Naive thymus-derived CD4-positive, alpha-beta T cell (primary cell): ENCODE results near the gene RFXANK. TPM values are rescaled to one million over a fixed set of nuclear protein-coding genes. Genes with fewer than 3 reads are reported as not detected.
"Not testable (repeated sequence)": the region's sequence is repeated elsewhere in the genome, so short reads cannot be mapped to it uniquely, and the experiment has no call there.

Source experiments
- ATAC-seq: fragments of 150-1000 bp; cut with Tn5 transposase; 2 replicates; pipeline ENCODE4 v1.10.0; 2021; ENCODE audit warnings: mild to moderate bottlenecking, moderate library complexity
- CTCF ChIA-PET: fragments of 350-600 bp; sonication (Branson Sonifier 250); formaldehyde crosslinking; loops from one replicate; lab custom pipeline; 2021; ENCODE audit warnings: antibody characterized with exemption; lab: Charles Lee
- POLR2A ChIA-PET: fragments of 350-600 bp; sonication (Branson Sonifier 250); formaldehyde crosslinking; loops from one replicate; lab custom pipeline; 2021; ENCODE audit warnings: antibody characterized with exemption, inconsistent platforms; lab: Charles Lee
- DNase-seq, 9 donors: peaks; one replicate each; pipeline versions ENCODE4 v3.0.0 to v3.0.0-alpha.2; 2020 to 2022; ENCODE audit warnings: mixed read lengths in 1 of 9
- H3K27ac ChIP-seq: one replicate; pipeline ENCODE4 v1.7.0; 2013; ENCODE audit warnings: mild to moderate bottlenecking, low read depth, low read length, moderate library complexity
- H3K27me3 ChIP-seq, 2 donors: one replicate each; pipeline ENCODE4 v1.7.0; 2013; ENCODE audit warnings: low read length in 2 of 2, mild to moderate bottlenecking in 2 of 2, moderate library complexity in 2 of 2; ENCODE audit not compliant: control insufficient read depth in 2 of 2, insufficient read depth in 2 of 2
- H3K36me3 ChIP-seq, 3 experiments: 1 replicate in 2 of 3; 2 replicates in 1 of 3; pipeline ENCODE4 v1.7.0; 2013; ENCODE audit warnings: low read length in 3 of 3, mild to moderate bottlenecking in 3 of 3, moderate library complexity in 1 of 3; ENCODE audit not compliant: insufficient read depth in 3 of 3, control insufficient read depth in 2 of 3
- H3K4me1 ChIP-seq, 2 donors: one replicate each; pipeline ENCODE4 v1.7.0; 2013; ENCODE audit warnings: low read length in 2 of 2, mild to moderate bottlenecking in 2 of 2, moderate library complexity in 1 of 2; ENCODE audit not compliant: control insufficient read depth in 2 of 2, insufficient read depth in 2 of 2
- H3K4me3 ChIP-seq: 2 replicates; pipeline ENCODE4 v1.7.0; 2013; ENCODE audit warnings: mild to moderate bottlenecking, low read length
- H3K9me3 ChIP-seq, 3 experiments: 1 replicate in 2 of 3; 2 replicates in 1 of 3; pipeline ENCODE4 v1.7.0; 2013; ENCODE audit warnings: low read length in 3 of 3; ENCODE audit not compliant: control insufficient read depth in 2 of 3
- H3K27ac Mint-ChIP-seq, 9 donors: one replicate each; pipeline ENCODE4 v1.8.0; 2020 to 2022; ENCODE audit warnings: mixed read lengths in 9 of 9, mild to moderate bottlenecking in 8 of 9, moderate library complexity in 5 of 9, inconsistent platforms in 2 of 9
- H3K27me3 Mint-ChIP-seq, 5 donors: one replicate each; pipeline ENCODE4 v1.8.0; 2021 to 2022; ENCODE audit warnings: mixed read lengths in 5 of 5, mild to moderate bottlenecking in 1 of 5
- H3K36me3 Mint-ChIP-seq, 5 donors: one replicate each; pipeline ENCODE4 v1.8.0; 2020 to 2022; ENCODE audit warnings: mixed read lengths in 5 of 5, mild to moderate bottlenecking in 3 of 5, inconsistent platforms in 1 of 5
- H3K4me1 Mint-ChIP-seq, 7 donors: one replicate each; pipeline ENCODE4 v1.8.0; 2020 to 2022; ENCODE audit warnings: mixed read lengths in 7 of 7, mild to moderate bottlenecking in 3 of 7, inconsistent platforms in 1 of 7
- H3K4me3 Mint-ChIP-seq, 10 donors: one replicate each; pipeline ENCODE4 v1.8.0; 2020 to 2022; ENCODE audit warnings: mild to moderate bottlenecking in 10 of 10, mixed read lengths in 10 of 10, moderate library complexity in 6 of 10, inconsistent platforms in 2 of 10
- H3K9me3 Mint-ChIP-seq, 11 donors: one replicate each; pipeline ENCODE4 v1.8.0; 2020 to 2022; ENCODE audit warnings: mixed read lengths in 11 of 11, mild to moderate bottlenecking in 4 of 11, inconsistent platforms in 1 of 11, moderate library complexity in 1 of 11
- intact Hi-C, 2 donors: fragments of 100-400 bp; cut with micrococcal nuclease; formaldehyde crosslinking; loops; one replicate each; pipeline ENCODE4 v1.15.1; 2023
- polyA plus RNA-seq, 2 donors: library from polyadenylated mRNA; unstranded; fragments of 300-500 nt; fragmentation: Illumina TruSeq; gene quantifications; one replicate each; pipeline ENCODE4 v1.2.3, GENCODE V29; 2021
- total RNA-seq, 6 experiments: library from RNA in 5 of 6; stranded (reverse) in 5 of 6; gene quantifications; 1 replicate in 5 of 6; 2 replicates in 1 of 6; pipeline ENCODE4 v1.2.3 and lab custom pipeline; 2021 to 2026

RFXANK gene
- total and polyA plus RNA-seq, 7 experiments from 2014 or later = 60.8 to 114 (median 76.9) TPM

DNA sequence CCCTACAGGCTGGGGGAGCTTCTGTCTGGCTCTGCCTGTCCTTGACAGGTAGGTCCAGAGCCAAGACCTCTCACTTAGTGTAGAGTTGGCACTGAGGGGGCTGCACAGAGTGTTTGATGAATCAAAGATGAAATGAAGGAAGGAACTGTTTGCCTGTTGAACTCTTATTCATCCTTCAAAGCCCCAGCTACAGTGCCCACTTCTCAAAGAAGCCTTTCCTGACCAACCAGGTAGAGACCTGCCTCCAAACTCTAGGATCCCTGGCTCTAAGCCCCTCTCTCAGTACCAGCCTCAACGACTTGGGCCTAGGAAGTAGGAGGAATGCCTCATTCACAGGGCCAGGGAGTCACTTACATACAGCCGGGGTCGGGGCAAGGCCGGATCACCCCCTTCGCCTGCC, 44.7 kb upstream of the RFXANK start:
- Histone ChIP-seq H3K27ac (no peak overlapping the region), H3K9me3 (no peaks in the 10 kb centered on the region), H3K4me1 (no peaks in the 10 kb centered on the region), H3K27me3 (no peaks in the 10 kb centered on the region), H3K36me3 (peaks cover 0 to 32% (median 0%) of the 10 kb centered on the region in 3 experiments), H3K4me3 (no peak overlapping the region)
- peaks cover 0 to 12% (median 0%) of the 10 kb centered on the region in 5 donors for H3K36me3 Mint-ChIP-seq
- DNase-seq (no peak), ATAC-seq (no peak)
- H3K27me3 Mint-ChIP-seq = no peaks in the 10 kb centered on the region
- intact Hi-C loops = loop anchor here (2.0 to 5.0 kb wide), 2 partner anchors 213 to 260 kb away; partner anchors contain the start of gene GATAD2A (in 1 of the 2)
- ChIA-PET POLR2A (no interaction called here), CTCF (interaction anchor here (0.5 to 2.2 kb wide), 4 partner anchors 9 to 634 kb away, joined by 3 to 6 read pairs (median 3); partner anchors contain the start of gene GATAD2A)
- H3K27ac Mint-ChIP-seq = peak overlapping the region in 1 of 9 donors; percentile 19
- no peaks in the 10 kb centered on the region for H3K9me3 Mint-ChIP-seq
- no peaks in the 10 kb centered on the region for H3K4me1 Mint-ChIP-seq
- H3K4me3 Mint-ChIP-seq = no peak overlapping the region

DNA sequence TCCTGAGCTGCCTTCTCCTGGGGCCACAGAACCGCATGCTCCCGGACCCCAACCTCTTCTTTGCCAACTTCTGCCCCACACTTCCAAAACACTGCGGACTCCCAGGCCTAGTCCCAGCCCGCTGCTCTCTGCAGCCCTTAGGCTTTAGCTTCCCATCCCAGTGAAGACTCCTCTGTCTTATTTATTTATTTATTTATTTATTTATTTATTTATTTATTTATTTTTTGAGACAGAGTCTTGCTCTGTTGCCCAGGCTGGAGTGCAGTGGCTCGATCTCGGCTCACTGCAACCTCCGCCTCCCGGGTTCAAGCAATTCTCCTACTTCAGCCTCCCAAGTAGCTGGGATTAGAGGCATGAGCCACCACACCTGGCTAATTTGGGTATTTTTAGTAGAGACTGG, 43.6 kb upstream of the RFXANK start:
- not testable (repeated sequence) for DNase-seq
- CTCF ChIA-PET = interaction anchor here (0.6 to 2.2 kb wide), 3 partner anchors 26 to 119 kb away, joined by 4 to 6 read pairs (median 6); no protein-coding TSS in a partner anchor

DNA sequence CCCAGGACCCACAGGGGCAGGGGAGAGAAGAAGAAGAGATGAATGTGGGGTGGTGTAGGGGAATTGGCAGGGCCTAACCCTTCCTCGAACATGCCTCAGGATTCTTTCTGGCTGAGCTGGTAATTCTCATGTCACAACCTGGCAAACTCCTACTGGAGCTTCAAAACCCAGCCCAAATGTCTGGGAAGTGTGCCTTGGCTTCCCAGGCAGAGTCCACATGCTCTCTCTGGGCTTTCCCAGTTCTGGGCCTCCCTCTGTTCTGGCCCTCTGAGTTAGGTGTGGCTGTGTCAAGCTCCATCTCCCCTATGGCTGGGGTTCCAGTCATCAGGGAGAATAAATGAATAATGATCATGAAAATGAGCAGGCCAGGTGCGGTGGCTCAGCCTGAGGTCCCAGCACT, 42.6 kb upstream of the RFXANK start:
- Mint-ChIP-seq H3K4me3 (no peak overlapping the region), H3K4me1 (peaks cover 0 to under 1% (median 0%) of the 10 kb centered on the region in 7 donors), H3K27me3 (no peaks in the 10 kb centered on the region), H3K9me3 (no peaks in the 10 kb centered on the region), H3K27ac (no peak overlapping the region), H3K36me3 (peaks cover 0 to 13% (median 0%) of the 10 kb centered on the region in 5 donors)
- Histone ChIP-seq H3K27me3 (no peaks in the 10 kb centered on the region), H3K4me1 (no peaks in the 10 kb centered on the region), H3K9me3 (no peaks in the 10 kb centered on the region), H3K36me3 (peaks cover 0 to 32% (median 0%) of the 10 kb centered on the region in 3 experiments), H3K27ac (no peak overlapping the region), H3K4me3 (no peak overlapping the region)
- intact Hi-C loops = loop anchor here in 1 of 2 donors (5.0 kb wide), 1 partner anchor 258 kb away; the partner anchor contains the start of gene GATAD2A
- ATAC-seq (no peak), DNase-seq (no peak)
- ChIA-PET CTCF (interaction anchor here (1.2 kb wide), 1 partner anchor 25 kb away, joined by 4 read pairs; no protein-coding TSS in a partner anchor), POLR2A (no interaction called here)

More for the DNA sequence above, 43.6 kb upstream of the RFXANK start:
- H3K36me3 Mint-ChIP-seq = peaks cover 0 to 12% (median 0%) of the 10 kb centered on the region in 5 donors
- H3K4me1 Mint-ChIP-seq, H3K4me3 Mint-ChIP-seq, H3K4me3 ChIP-seq, H3K9me3 Mint-ChIP-seq, H3K27ac Mint-ChIP-seq, H3K9me3 ChIP-seq, H3K27me3 Mint-ChIP-seq, ATAC-seq, POLR2A ChIA-PET, H3K27me3 ChIP-seq, H3K27ac ChIP-seq, H3K4me1 ChIP-seq: not testable (repeated sequence)
- intact Hi-C loops = loop anchor here in 1 of 2 donors (5.0 kb wide), 1 partner anchor 259 kb away; the partner anchor contains the start of gene GATAD2A
- peaks cover 0 to 32% (median 0%) of the 10 kb centered on the region in 3 experiments for H3K36me3 ChIP-seq

DNA sequence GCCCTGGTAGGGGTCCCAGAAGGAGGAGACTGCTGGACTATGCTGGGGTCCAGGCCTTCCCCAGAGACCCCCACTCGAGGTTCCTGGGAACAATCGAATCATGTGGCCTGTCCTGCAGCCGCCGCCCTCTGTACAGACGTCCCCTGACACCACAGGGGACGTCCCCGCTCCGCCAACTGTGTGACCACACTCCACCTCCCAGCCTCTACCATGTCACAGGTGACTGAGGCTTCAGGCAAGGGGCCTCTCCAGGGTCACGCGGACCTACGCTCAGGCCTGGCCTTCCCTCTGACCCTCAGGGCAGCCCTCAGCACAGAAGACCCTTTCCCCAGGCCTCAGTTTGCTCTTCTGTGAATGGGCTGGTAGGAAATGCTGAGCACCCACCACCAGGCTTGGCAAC, 40.6 kb upstream of the RFXANK start:
- H3K4me1 ChIP-seq = no peaks in the 10 kb centered on the region
- H3K4me1 Mint-ChIP-seq = peaks cover 0 to 2% (median 0%) of the 10 kb centered on the region in 7 donors
- H3K36me3 ChIP-seq = peaks cover 0 to 41% (median 0%) of the 10 kb centered on the region in 3 experiments
- ChIA-PET CTCF (no interaction called here), POLR2A (no interaction called here)
- H3K27ac ChIP-seq = no peak overlapping the region
- intact Hi-C loops = no loop called here
- H3K4me3 ChIP-seq = no peak overlapping the region
- H3K9me3 Mint-ChIP-seq = peaks cover 0 to 5% (median 0%) of the 10 kb centered on the region in 11 donors
- H3K9me3 ChIP-seq = no peaks in the 10 kb centered on the region
- no peak overlapping the region for H3K4me3 Mint-ChIP-seq
- DNase-seq = no peak
- H3K27me3 Mint-ChIP-seq = no peaks in the 10 kb centered on the region
- no peak for ATAC-seq
- peaks cover 4 to 28% (median 12%) of the 10 kb centered on the region in 5 donors for H3K36me3 Mint-ChIP-seq
- H3K27me3 ChIP-seq = no peaks in the 10 kb centered on the region
- H3K27ac Mint-ChIP-seq = peak overlapping the region in 1 of 9 donors; percentile 36

DNA sequence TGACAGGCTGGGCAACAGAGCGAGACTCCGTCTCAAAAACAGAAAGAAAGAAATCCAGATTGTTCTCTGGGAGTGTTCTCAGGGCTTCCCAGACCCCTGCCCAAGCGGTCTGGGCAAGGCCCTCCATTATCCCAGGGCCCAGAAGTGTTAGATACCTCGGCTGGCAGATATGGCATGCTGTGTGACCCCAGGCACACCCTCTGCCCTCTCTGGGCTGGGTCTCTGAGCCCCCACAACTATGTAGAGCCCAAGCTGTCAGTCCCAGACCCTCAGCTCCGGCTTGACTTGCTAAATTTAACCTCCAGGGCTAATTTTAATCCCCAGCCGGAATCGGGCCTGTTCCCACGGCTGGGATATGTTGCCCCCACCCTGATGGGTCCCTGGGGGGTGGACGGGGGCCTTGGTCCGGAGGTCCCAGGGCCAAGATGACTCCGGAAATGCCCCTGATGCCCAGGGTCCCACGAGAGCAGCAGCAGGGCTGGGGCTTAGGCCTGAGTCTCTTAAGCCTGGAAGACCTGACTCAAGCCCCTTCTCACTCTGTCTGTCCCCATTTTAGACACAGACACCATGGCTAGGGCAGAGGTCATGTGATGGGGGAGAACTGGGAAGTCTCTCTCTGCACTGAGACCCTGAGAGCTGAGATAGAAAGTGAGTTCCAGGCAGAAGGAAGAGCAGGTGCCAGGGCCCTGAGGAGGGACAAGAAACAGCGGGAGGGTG, 39.2 kb upstream of the RFXANK start:
- peaks cover 4 to 33% (median 12%) of the 10 kb centered on the region in 5 donors for H3K36me3 Mint-ChIP-seq
- Histone ChIP-seq H3K4me1 (no peaks in the 10 kb centered on the region), H3K36me3 (peaks cover 0 to 36% (median 0%) of the 10 kb centered on the region in 3 experiments), H3K4me3 (no peak overlapping the region), H3K27ac (no peak overlapping the region), H3K9me3 (no peaks in the 10 kb centered on the region), H3K27me3 (no peaks in the 10 kb centered on the region)
- ChIA-PET CTCF (no interaction called here), POLR2A (no interaction called here)
- DNase-seq = no peak
- H3K27ac Mint-ChIP-seq = no peak overlapping the region
- peaks cover 0 to 5% (median 0%) of the 10 kb centered on the region in 11 donors for H3K9me3 Mint-ChIP-seq
- no peaks in the 10 kb centered on the region for H3K27me3 Mint-ChIP-seq
- ATAC-seq = no peak
- H3K4me1 Mint-ChIP-seq = peaks cover 0 to 2% (median 0%) of the 10 kb centered on the region in 7 donors
- intact Hi-C loops = no loop called here
- H3K4me3 Mint-ChIP-seq = no peak overlapping the region

DNA sequence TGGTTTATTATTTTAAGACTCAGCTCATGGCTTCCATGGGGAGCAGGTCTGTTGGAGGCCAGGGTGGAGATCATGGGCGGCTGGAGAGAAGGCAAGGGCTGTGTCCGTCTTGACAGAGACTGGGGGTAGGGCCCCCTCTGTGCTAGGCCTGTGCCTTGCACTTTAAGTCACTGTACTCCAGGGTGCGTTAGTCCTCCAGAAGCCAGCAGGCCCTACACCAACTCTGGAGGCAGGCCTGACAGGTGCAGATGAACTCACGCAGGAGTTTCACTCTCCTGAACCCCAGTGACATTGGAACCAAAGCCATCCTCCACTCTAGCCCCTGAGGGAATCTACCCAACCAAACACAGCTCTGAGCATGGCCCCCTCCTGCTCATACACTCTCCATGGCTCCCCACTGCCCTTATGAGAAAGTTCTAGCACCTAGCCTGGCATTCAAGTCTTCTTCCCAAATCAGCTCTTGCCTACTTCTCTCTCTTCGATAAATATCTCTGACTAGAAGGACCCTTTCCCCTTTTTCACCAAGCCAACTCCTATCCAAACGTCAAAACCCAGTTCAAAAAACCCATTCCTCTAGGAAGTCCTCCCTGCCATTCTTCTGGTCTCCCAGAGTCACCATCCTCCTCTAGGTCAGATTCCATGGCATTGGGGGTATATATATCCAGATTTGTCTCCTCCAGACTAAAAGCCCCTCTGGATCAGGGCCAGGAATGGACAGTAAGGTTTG, 37.1 kb upstream of the RFXANK start:
- no peak overlapping the region for H3K4me3 Mint-ChIP-seq
- no peaks in the 10 kb centered on the region for H3K27me3 Mint-ChIP-seq
- ATAC-seq = no peak
- H3K4me1 ChIP-seq = no peaks in the 10 kb centered on the region
- H3K9me3 ChIP-seq = no peaks in the 10 kb centered on the region
- H3K4me1 Mint-ChIP-seq = peaks cover 0 to 2% (median 0%) of the 10 kb centered on the region in 7 donors
- intact Hi-C loops = no loop called here
- H3K9me3 Mint-ChIP-seq = peaks cover 0 to 5% (median 0%) of the 10 kb centered on the region in 11 donors
- no peak overlapping the region for H3K27ac ChIP-seq
- CTCF ChIA-PET = interaction anchor here (1.2 kb wide), 1 partner anchor 10 kb away, joined by 3 read pairs; no protein-coding TSS in a partner anchor
- no peaks in the 10 kb centered on the region for H3K27me3 ChIP-seq
- H3K4me3 ChIP-seq = no peak overlapping the region
- no peak for DNase-seq
- H3K36me3 Mint-ChIP-seq = peaks cover 4 to 30% (median 12%) of the 10 kb centered on the region in 5 donors
- POLR2A ChIA-PET = no interaction called here
- H3K27ac Mint-ChIP-seq = peak overlapping the region in 1 of 9 donors; percentile 45
- peaks cover 0 to 22% (median 3%) of the 10 kb centered on the region in 3 experiments for H3K36me3 ChIP-seq
